HG03439 (cell line): Measurements from ENCODE around the gene C20orf204.

Source experiments
- ATAC-seq: cut with Tn5 transposase; IDR thresholded peaks from one replicate; pipeline ENCODE4 v1.9.1; 2021; ENCODE audit warnings: mild to moderate bottlenecking, moderate library complexity; ENCODE audit not compliant: unreplicated experiment

The C20orf204 gene

GRCh38 chr20:64025826-64026412 lies 10.1 kb upstream of the C20orf204 start:
- no peak for ATAC-seq

GRCh38 chr20:64027981-64028685 lies 7.8 kb upstream of the C20orf204 start:
- no peak for ATAC-seq

DNA sequence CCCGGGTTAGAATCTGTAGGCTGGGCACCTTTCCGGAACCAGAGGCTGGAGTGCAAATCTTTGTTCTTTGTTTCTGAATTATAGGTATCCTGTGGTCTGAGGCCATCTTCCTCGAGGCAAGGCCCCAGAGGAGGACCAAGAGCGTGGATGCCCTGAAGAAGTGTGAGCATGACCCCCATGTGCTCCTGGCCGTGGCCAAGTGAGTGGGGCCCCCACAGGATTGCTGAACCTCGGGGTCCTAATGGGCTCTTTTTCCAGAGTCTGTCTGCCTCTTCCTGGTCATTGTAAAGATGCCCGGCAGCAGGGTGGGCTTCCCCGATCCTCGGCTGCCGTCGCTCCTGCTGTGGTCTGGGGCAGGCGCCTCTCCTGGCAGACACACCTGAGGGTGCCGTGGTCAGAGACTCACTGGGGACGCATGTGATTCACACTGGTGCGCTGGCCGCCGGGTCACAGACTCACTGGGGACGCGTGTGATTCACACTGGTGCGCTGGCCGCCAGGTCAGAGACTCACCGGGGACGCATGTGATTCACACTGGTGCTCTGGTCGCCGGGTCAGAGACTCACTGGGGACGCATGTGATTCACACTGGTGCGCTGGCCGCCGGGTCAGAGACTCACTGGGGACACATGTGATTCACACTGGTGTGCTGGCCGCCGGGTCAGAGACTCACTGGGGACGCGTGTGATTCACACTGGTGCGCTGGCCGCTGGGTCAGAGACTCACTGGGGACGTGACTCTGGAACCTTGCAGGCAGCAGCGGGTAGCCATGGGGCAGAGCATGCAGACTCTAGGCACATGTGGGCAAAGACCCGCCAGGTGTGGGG lies 6.5 kb upstream of the C20orf204 start:
- no peak for ATAC-seq

DNA sequence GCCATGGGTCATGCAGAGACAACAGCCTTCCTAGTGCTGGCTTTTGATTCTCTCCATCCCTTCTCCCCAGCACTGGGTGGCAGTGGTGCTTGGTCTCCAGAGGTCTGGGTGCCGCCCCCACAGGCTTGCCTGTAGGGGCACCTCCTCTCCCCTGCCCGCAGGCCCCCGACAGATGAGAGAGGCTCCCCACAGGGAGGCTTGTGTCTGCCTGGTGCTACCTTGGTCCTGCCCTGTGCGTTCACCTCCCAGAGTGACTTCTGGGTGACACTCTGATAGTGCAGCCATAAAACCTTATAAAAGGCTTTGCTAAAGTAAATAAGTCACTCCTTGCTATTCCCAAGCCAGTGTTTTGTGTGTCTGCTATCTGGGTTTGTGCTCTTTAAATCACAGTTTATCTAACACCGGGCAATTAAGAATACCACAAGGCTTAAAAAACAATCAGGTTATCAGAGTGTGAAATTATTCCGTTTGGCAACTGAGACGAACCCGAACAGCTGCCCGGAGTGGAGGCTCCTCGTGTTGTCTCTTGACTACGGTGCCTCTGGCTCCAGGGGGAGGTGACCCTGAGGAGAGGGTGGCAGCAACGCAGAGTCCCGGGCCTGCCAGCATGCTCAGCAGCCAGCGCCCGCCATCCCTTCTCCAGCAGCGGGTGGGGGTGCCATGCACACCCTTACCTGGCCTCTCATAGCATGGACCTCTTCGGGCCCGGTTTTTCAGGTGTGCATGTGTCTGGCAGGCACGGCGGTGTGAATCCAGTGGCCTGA lies 5.4 kb upstream of the C20orf204 start:
- ATAC-seq, result no peak

DNA sequence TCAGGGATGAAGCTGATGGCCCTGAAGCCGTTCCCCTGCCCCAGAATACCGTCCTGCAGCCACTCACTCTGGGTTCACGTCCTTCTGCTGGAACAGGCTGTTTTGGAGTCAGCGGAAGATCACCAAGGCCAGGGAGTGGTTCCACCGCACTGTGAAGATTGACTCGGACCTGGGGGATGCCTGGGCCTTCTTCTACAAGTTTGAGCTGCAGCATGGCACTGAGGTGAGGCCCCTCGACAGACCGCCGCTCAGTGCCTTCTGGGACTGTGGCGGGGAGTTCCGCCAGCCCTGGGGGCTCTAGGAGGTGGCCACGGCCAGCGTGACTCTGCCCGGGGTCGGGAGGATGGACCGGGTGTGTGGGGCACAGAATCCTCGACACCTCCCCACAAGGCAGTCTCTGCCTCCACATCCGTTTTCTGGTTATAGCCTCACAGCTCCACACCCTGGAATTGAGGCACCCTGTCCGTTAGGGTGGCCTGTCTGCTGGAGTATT lies 4.1 kb upstream of the C20orf204 start:
- no peak for ATAC-seq

DNA sequence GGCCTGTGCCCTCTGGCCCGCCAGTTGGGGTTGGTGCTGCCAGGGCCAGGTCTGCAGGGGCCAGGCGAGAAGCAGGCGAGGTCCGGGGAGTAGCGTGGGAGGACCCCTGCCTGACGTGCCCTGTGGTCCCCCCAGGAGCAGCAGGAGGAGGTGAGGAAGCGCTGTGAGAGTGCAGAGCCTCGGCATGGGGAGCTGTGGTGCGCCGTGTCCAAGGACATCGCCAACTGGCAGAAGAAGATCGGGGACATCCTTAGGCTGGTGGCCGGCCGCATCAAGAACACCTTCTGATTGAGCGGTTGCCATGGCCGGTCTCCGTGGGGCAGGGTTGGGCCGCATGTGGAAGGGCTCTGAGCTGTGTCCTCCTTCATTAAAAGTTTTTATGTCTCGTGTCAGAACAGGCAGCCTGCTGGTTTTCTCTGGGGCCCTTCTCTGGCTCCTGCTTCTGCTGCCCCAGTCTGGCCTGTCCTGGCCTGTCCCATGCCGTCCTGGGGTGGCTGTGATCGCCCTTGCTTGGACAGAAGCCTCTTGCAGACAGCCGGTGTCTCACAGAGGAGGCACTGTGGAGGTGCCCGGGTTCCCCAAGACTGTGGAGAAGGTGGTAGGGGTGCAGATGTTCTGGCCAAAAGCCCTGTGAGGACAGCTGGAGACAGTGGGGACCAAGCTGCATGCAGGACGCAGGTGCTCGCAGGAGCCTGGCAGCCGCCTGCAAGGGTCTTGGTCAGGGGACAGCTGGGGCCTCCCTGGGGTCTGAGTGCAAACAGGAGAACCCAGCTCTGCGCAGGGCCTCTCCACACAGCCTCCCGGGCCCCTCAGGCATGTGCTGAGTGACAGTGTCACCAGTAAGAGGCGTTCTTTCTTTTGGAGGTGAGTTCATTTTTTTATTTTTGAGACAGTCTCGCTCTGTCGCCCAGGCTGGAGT lies 3.0 kb upstream of the C20orf204 start:
- ATAC-seq, result no peak

DNA sequence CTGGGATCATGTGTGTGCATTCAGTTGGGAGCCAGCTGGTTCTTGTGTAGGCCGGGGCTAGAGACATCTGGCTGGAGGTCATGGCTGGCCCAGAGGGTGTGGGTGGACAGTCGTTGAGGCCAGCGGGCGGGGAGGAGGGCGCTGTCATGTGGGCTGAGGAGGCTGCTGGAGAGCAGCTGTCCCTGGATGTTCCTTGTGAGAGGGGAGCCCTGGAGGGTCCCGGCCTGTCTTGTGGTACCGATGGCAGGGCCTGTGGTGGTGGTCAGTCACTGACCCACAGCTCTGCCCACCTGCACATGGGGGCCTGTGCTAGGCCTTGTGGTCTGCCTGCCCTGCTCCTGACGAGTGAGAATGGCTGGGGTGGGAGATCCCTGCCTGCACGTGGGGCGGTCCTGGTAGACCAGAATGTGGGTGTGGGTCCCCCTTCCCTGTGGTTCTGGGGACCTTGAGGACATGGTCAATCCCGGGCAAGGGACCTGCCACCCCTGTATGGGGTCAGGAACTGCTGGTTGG lies 1.9 kb upstream of the C20orf204 start:
- no peak for ATAC-seq

DNA sequence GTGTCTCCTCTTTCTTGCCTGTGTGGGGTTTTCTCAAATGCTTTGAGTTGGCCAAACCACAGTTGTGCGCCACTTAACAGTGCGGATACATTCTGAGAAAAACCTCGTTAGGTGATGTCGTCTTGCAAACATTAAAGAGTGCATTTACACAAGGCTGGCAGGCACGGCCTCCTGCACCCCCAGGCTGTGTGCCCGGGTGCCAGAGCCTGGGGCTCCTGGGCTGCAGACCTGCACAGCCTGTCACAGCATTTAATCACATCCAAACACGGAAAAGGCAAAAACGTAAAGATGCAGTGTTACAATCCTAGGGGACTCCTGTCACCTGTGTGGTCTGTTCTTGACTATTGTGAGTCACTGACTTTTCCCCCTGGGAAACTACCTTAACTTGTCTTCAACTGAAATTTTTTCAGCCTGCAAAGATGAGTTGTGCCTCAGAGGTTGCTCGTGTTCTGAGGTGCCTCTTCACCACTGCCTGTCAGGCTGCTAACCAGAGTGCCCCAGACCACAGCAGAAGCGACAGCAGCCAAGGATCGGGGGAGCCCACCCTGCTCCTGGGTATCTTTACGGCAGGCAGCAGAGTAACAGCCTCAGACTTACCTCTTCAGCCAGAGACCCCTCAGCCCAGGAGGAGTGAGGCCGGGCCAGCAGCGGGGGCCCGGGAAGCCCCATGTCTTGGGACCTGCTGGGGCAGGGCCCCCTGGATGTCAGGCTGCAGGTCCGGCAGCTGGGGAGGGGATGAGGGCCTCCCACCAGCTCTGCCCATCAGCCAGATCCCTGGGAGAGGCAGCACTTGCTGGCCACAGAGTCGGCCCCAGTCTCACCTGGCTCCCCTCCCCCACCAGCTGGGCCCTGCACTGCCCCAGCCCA lies 683 bp upstream of the C20orf204 start:
- ATAC-seq, result no peak

GRCh38 chr20:64036346-64037198 lies 590 bp downstream of the C20orf204 start:
- no peak for ATAC-seq

- no peak for ATAC-seq
These were observed 1.2 kb downstream of the C20orf204 start for GRCh38 chr20:64037199-64037497.

DNA sequence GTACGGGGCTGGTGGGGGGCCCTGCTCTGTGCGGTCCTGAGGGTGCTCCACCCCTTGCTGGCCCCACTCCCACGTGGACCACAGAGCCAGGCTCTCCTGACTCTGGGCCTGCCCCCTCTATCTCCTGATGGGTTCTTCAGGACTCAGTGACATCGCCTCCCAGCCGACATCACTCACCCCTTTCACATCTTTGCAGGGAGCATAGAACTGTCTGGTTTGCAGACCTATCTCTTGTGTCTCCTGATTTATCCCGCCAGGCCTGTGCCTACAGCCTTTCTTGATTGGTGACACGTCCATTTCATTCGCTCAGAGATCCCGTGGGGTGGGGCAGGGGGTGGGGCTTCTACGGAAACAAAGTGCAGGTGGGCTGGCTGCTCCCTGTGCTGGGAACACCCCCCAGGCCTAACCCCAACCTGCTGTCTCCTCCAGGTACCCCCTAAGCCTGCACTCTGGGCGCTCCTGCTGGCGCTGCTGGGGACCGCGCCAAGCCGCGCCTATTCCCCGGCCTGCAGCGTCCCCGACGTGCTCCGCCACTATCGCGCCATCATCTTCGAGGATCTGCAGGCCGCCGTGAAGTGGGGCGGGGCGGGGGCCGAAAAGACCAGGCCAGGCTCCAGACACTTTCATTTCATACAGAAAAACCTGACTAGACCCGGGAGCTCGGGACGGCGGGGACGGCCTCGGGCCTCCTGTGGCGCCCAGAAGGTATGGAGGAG lies 1.7 kb downstream of the C20orf204 start:
- no peak for ATAC-seq

DNA sequence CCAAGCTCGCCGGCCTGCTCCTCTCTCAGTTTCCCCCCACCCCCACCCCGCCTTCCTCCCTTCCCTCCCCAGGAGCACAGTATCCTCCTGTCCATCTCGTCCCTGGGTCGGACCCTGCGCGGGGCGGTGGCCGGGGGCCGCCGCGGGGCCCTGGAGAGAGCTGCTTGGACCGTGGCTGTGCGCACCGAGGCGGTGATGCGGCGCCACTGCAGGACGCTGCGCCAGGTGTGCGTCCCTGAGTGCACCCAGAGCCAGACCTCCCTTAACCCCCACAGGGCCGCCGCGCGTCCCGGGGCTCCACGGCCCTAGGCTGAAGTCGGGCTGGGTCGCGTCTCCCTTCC lies 2.2 kb downstream of the C20orf204 start:
- ATAC-seq, result peak; percentile 15

DNA sequence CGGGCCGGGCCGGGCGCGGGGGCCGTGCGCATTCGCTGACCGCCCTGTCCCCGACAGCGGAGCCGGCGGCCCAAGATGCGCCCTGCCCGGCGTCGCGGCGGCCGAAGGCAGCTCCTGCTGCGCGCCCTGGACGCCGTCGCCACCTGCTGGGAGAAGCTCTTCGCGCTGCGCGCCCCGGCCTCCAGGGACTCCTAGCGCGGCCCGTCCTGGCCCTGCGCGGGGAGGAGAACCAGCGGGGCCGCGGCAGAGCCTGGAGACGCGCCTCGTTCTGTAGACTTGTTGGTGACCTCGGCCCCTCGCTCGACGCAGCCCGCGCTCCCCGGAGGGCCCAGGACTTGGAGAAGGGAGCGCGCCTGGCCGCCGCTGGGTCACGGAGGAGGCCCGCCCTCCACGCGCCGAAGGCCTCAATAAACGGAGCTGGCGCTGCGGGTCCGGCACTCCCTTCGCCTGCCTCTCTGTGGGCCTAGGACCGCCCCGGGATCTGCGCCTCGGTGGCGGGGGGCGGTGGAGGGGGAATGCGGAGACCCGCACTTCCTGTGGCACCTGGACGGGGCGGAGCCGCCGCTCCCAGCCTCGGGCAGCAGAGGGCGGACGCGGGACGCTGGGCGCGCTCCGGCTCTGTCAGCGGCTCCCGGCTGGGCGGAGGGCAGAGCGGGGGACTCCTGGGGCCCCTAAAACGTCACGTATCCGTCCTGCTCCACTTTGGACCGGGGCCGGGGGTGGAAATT lies 2.7 kb downstream of the C20orf204 start:
- ATAC-seq, result peak; percentile 42

DNA sequence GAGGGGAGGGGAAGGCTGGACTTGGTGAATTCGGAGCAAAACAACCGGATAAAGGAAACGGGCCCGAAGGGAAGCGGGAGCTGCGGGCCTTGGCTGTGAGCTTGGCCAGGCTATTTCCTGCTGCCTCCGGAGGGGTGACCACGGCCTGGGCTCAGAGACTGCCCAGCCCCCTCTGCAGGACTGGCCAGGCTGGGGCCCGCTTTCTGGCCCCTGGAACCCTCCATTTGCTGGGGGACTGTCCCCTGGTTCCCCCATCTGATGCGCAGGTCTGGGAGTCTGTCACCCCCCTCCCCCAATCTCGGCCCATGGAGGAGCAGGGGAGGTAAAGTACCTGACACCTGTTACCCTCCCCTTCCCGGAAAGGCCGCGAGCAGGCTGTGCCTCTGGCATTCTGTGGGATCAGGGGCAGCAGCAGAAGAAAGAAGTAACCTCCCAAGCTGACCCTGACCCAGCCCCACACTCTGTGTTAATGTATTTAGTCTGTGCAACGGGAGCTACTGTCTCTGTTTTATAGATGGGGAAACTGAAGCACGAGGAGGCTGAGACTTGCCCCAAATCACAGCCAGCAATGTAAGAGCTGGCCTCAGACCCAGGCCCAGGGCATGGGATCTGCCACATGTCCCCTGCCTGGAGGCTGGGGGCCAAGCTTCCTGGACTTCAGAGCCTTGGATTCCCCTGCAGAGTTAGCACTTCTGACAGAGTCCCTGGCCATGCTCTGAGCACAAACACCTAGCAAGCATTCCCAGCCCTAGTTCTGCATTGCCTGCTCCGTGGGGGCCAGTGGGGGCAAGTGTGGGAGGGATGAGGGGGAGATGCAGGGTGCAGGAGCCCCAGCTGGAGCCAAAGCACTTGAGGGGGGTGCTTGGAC lies 3.5 kb downstream of the C20orf204 start:
- no peak for ATAC-seq

- ATAC-seq, result no peak
These were observed 4.5 kb downstream of the C20orf204 start for GRCh38 chr20:64040231-64041039.
